ENCODE data around the gene SH3TC1.

The SH3TC1 gene

DNA sequence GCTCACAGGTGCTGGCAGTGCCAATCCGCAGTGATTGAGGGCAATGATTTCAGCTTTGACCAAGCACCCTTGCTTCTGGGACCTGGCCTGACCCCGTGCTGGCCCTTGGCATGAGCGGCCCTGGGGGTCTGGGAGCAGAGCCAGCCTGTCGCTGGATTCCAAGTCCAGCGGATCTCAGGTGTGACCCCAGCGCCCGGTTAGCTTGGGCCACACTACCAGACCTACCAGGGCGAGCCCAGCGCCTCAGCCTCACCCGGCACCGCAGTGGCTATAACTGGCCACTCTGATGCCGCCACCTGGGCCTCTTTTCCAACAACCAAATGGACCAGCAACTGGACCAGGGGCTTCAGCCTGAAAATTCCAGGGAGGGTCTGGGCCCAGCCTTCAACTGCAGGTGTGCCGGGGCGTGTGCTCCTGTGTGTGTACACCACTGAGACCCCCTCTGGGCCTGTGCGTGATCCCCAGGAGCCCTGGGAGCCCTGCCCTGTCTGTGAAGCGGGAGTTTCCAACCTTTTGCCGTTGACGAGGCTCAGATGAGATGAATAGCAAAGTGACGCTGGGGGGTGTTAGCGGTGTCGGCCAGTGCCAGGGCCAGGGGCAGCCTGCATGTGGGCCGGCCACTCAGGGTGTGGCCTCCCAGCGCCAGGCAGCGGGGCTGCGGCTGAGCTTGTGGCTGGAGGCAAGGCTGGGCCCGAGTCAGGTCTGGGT, 658 bp downstream of the SH3TC1 start:
- no peaks in the 10 kb centered on the region for H3K9me3 Mint-ChIP-seq
- H3K36me3 Mint-ChIP-seq, result no peaks in the 10 kb centered on the region
- H3K27me3 Mint-ChIP-seq, result no peaks in the 10 kb centered on the region
- peak overlapping the region; percentile 65 for H3K27ac Mint-ChIP-seq
- peak overlapping the region; percentile 90 for H3K4me3 Mint-ChIP-seq
- peaks cover 45% of the 10 kb centered on the region for H3K4me1 Mint-ChIP-seq

DNA sequence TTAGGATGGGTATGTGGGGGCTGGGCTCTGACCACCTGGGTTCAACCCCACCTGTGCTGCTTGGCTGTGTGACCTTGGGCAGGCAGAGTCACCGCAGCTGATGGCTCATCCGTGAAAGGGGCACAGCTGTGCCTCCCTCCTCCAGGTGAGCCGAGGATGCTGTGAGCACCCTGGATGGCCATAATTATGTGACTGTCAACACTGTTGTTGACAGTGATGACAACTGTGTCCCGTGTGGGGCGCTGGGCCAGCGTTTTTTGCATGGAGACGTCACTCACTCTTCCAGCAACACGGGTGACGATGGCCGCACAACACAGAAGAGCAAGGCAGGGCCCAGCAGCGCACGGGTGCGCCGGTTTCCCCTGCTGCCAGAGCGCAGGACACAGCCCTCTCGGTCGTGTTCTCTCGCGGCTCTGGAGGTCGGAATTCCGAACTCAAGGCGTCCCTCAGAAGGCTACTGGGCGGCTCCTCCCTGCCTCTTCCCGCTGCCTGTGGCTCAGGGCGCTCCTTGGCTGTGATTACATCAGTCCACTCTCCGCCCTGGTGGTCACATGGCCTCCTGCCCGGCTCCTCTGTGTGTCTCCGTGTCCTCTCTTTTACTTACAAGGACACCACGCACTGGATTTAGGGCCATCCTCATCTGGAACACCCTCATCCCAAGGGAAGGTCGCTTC, 1.3 kb downstream of the SH3TC1 start:
- peaks cover 45% of the 10 kb centered on the region for H3K4me1 Mint-ChIP-seq
- no peaks in the 10 kb centered on the region for H3K9me3 Mint-ChIP-seq
- no peaks in the 10 kb centered on the region for H3K36me3 Mint-ChIP-seq
- H3K27me3 Mint-ChIP-seq, result no peaks in the 10 kb centered on the region
- peak overlapping the region; percentile 79 for H3K27ac Mint-ChIP-seq
- peak overlapping the region; percentile 90 for H3K4me3 Mint-ChIP-seq

DNA sequence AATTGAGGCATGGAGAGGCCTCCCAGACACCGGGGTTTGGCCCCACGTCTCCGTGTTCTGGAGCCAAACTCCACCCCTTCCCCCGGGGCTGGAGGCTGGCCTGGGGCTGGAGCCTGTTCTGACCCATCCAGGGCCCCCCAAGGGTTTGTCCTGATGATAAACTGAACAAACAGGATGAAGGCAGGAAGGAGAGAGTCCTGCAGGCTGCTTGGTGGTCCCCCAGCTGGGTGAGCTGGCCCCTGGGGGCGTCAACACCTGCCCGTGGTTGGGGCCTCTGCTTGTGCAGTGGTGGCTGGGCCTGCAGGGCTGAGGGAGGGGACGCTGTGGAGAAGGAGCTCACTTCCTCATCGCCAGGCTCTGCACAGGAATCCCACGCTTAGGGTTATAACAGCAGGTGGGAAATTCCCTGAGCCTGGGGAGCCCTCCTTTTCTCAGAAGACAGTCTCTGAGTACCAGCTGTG, 2.3 kb downstream of the SH3TC1 start:
- Mint-ChIP-seq H3K4me3 (peak overlapping the region; percentile 90), H3K27ac (peak overlapping the region; percentile 85), H3K27me3 (no peaks in the 10 kb centered on the region), H3K9me3 (no peaks in the 10 kb centered on the region), H3K36me3 (no peaks in the 10 kb centered on the region), H3K4me1 (peaks cover 45% of the 10 kb centered on the region)

DNA sequence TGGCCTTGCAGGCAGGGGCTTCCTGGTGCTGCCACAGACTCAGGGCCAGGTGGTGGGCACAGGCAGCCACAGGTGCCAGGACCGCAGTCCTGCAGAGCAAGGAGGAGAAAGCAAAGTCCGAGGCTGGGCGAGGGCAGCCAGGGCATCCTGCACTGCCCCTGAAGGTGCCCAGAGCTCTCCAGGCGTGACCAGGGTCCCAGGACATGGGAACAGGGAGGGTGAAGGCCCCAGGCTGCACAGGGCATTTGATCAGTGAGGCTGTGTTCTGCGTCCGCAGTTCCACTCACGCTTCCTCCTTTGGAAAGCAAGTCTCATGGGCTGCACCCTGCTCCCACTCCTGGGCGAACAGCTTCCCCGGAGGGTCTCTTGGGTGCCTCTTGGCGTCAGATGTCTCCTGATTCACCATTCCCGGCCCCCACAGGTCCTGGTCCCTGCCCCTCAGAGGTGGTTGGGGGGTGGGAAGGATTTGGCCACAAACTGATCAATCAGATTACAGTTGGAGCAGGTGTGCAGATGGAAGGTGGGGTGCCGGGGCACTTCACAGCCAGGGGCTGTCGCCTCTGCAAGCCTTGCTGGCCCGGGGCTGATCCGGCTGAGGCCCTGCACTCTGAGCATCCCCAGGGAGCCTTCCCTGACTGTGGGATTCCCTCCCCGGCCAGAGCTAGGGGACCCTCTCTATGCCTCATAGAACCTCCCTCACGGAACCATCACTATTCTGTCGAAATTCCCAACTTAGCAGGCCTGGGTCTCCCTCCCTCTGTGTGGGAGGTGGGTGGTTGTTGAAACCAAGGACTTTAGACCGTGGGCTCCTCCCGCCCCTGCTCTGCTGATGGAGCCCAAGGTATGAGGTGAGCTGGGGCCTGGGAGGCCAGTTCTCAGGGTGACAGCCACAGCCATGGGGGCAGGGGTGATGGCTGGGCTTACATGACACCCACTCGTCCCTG, 3.3 kb downstream of the SH3TC1 start:
- no peak overlapping the region for H3K4me3 Mint-ChIP-seq
- no peaks in the 10 kb centered on the region for H3K36me3 Mint-ChIP-seq
- no peak overlapping the region for H3K27ac Mint-ChIP-seq
- H3K27me3 Mint-ChIP-seq, result no peaks in the 10 kb centered on the region
- peaks cover 45% of the 10 kb centered on the region for H3K4me1 Mint-ChIP-seq
- no peaks in the 10 kb centered on the region for H3K9me3 Mint-ChIP-seq

DNA sequence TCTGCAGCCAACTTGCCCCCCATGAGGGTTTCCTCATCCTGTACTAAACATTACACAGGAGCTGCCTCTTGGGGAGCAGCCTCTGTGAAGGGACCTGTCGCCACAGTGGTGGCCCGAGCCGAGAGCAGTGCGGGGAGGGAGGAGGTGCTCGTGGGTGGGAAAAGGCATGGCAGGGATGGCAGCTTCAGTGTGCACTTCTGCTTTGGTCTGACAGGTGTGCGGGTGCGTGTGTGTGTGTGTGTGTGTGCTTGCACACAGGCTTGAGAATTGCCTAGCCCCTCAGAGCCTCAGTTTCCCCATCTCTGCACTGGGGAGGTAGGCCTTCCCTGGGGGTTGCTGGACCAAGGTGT, 3.9 kb downstream of the SH3TC1 start:
- H3K9me3 Mint-ChIP-seq, result no peaks in the 10 kb centered on the region
- H3K27ac Mint-ChIP-seq, result no peak overlapping the region
- H3K27me3 Mint-ChIP-seq, result no peaks in the 10 kb centered on the region
- H3K36me3 Mint-ChIP-seq, result no peaks in the 10 kb centered on the region
- peaks cover 45% of the 10 kb centered on the region for H3K4me1 Mint-ChIP-seq
- H3K4me3 Mint-ChIP-seq, result no peak overlapping the region

DNA sequence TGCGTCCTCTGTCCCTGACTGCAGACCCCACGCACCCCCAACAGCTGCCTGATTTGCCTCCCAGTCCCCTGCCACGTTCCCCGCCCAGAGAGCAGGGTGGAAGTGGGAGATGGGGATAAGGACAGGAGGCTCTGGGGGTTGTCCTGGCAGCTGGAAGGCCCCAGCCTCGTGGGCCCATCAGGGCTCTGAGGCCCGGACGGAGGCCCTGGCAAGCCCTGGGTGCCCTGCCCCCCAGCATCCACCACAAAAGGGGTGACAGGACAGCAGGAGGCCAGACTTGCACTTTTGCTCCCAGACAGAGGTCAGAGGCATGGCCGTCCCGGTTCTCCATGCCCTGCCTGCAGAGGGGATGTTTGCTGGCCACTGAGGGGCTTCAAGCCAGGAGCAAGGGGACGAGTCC, 4.7 kb downstream of the SH3TC1 start:
- no peak overlapping the region for H3K27ac Mint-ChIP-seq

DNA sequence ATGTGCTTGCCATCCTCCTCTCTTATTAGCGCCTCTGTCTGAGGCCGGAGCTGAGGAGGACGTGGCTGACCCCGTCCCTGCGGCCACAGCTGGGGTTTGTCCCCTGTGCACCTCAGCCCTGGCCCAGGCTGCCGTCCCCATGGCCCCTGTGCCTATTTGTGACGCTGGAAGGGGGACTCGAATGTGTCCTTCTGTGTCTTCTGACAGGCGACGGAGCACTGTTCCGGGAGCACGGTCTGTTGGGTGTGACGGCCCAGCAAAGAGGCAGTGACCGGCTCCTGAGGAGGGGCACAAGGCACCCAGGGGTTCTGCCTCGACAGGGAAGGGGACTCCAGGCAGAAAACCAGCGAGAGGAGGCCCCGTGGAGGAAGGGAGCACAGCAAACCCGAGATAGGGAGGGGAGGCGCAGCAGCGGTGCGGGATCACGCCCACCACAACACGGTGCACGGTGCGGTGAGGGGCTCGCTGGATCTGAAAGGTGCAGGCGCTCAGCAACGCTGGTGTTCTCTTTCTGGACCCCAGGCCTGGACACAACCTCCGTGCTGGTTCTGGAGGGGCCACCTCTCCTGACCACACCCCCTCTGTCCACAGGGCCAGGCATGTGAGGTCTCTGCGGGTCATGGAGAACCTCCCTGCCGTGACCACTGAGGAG, 5.6 kb downstream of the SH3TC1 start:
- Mint-ChIP-seq H3K36me3 (peaks cover 2% of the 10 kb centered on the region), H3K4me3 (no peak overlapping the region), H3K9me3 (no peaks in the 10 kb centered on the region), H3K27me3 (no peaks in the 10 kb centered on the region), H3K27ac (no peak overlapping the region), H3K4me1 (peaks cover 32% of the 10 kb centered on the region)

More for the DNA sequence above, 4.7 kb downstream of the SH3TC1 start:
- no peaks in the 10 kb centered on the region for H3K27me3 Mint-ChIP-seq
- H3K4me3 Mint-ChIP-seq, result no peak overlapping the region
- peaks cover 37% of the 10 kb centered on the region for H3K4me1 Mint-ChIP-seq
- no peaks in the 10 kb centered on the region for H3K36me3 Mint-ChIP-seq
- H3K9me3 Mint-ChIP-seq, result no peaks in the 10 kb centered on the region

DNA sequence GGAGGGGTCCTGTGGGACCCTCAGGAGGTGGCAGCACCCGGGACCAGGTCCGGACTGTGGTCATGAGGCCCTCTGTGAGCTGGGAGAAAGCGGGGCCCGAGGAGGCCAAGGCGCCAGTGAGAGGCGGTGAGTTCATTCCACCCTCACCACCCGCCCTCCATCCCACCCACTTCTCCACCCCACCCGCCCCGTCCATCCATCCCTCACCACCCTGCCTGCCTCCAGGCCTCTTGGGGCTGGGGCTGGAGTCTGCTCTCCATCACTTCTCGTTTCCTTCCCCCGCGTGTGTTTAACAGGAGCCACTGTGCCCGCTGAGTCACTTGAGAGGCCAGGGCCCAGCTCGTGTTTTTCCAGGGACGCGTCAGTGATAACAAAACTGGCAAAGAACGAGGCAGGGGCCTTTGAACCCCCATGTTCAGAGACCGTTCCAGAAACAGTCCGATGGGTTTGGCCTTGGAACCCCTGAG, 6.2 kb downstream of the SH3TC1 start:
- Mint-ChIP-seq H3K4me3 (no peak overlapping the region), H3K36me3 (peaks cover 2% of the 10 kb centered on the region), H3K27ac (no peak overlapping the region), H3K9me3 (no peaks in the 10 kb centered on the region), H3K27me3 (no peaks in the 10 kb centered on the region), H3K4me1 (peaks cover 27% of the 10 kb centered on the region)

DNA sequence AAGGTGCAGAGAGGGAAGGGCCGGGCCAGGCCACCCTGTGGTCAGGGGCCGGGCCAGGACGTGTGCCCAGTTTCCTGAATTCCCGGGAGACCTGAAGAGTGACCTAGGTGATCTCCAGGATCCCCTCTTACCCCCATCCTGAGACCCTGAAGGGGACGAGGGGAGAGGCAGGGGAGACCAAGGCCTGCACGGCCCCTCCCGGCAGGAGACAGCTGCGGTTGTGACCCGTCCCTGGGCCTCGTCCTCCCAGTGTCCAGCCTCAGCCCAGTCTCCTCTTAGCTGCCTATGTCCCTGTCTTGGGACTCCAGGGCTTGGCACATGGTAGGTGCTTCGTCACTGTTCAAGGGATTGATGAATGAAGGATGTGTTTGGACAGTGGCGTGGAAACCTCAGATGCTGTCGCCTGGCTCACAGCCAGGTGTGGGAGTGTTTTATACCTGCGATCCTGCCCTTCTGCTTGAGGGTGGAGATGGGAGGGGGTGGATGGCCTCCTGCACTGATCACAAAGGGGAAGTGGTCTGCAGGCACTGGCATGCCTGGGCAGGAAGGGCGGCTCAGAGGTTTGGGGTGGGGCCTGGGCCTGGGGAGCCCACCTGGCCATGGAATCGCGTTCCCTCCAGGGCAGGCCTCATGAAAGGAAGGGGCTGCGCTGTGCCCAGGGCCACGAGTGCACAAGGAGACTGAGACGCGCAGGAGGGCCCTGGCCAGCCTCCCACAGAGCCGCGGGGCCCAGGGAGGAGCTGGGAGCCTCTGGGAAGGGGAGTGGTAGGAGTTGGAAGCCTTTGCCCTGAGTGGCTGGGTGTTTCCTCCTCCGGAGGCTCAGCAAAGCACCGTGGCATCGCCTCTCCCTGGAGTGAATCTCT, 6.9 kb downstream of the SH3TC1 start:
- peaks cover 2% of the 10 kb centered on the region for H3K36me3 Mint-ChIP-seq
- H3K4me3 Mint-ChIP-seq, result no peak overlapping the region
- H3K27me3 Mint-ChIP-seq, result no peaks in the 10 kb centered on the region
- peaks cover 20% of the 10 kb centered on the region for H3K4me1 Mint-ChIP-seq
- H3K9me3 Mint-ChIP-seq, result no peaks in the 10 kb centered on the region
- H3K27ac Mint-ChIP-seq, result no peak overlapping the region

DNA sequence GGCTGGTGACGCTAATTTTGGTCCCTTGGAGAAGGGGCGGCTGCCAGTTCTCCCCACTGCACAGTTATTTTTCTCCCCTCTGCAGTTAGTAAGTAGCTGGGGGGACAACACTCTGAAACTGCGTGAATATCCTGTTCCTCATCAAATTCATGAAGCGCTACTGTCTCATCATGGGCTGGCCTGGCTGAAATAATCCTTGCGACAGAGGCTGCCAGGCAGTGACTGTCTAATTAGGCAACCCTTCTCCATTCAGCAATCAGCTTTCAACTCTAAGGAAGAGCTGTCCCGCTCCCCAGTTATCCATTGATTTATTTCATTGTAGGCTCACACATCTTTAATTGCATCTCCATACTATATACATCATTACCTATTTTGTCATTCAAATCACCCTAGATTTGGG, 8.2 kb downstream of the SH3TC1 start:
- H3K4me3 Mint-ChIP-seq, result no peak overlapping the region
- peaks cover 9% of the 10 kb centered on the region for H3K4me1 Mint-ChIP-seq
- no peak overlapping the region for H3K27ac Mint-ChIP-seq
- H3K27me3 Mint-ChIP-seq, result no peaks in the 10 kb centered on the region
- peaks cover 2% of the 10 kb centered on the region for H3K36me3 Mint-ChIP-seq
- no peaks in the 10 kb centered on the region for H3K9me3 Mint-ChIP-seq

DNA sequence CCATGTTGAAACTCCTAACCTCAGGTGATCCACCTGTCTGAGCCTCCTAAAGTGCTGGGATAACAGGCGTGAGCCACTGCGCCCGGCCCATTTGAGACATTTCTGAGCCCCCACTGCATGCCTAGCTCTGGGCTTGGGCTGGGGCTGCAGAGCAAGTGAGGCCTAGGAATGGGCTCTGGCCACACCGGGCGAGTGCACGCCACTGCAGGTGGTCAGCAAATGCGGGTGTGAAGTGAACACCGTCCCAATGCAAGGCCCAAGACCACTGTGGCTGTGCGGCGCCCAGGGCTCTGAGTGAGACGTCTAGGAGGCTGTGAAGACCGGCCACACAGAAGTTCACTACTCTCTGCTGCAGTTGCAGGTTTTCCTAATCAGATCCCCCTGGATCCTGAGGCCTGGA, 9.5 kb downstream of the SH3TC1 start:
- Mint-ChIP-seq H3K27ac (no peak overlapping the region), H3K4me1 (peaks cover 5% of the 10 kb centered on the region), H3K9me3 (no peaks in the 10 kb centered on the region)

DNA sequence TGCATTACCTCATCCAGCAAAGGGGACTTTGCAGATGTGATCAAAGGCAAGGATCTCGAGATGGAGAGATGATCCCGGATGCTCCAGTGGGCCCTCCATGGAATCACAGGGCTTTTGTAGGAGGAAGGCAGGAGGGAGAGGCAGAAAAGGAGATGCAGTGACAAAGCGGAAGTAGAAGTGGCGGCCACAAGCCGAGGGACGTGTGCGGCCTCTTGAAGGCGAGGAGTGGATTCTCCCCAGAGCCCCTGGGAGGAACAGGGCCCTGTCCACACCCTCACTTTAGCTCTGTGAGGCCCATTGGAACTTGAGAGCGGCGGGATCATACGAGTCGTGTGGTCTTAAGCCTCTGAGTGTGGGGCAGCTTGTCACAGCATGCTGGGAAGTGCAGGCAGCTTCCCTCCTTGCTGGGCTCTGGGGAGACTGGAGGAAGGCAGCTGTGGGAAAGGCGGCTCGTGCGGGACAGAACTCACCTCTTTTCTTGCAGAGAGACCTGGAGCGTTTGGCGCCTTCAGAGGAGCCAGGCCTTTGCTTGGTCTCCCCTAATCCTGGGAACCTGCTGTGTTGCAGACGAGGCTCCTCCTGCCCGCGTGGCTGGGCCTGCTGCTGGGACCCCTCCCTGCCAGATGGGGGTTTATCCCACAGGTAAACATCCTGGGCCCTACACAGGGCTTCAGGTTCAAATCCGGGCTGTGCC, 10.2 kb downstream of the SH3TC1 start:
- Mint-ChIP-seq H3K4me1 (peaks cover 4% of the 10 kb centered on the region), H3K9me3 (no peaks in the 10 kb centered on the region), H3K36me3 (peaks cover 2% of the 10 kb centered on the region), H3K27ac (no peak overlapping the region), H3K27me3 (no peaks in the 10 kb centered on the region), H3K4me3 (no peak overlapping the region)

More for the DNA sequence above, 9.5 kb downstream of the SH3TC1 start:
- H3K4me3 Mint-ChIP-seq, result no peak overlapping the region
- no peaks in the 10 kb centered on the region for H3K27me3 Mint-ChIP-seq
- peaks cover 2% of the 10 kb centered on the region for H3K36me3 Mint-ChIP-seq

DNA sequence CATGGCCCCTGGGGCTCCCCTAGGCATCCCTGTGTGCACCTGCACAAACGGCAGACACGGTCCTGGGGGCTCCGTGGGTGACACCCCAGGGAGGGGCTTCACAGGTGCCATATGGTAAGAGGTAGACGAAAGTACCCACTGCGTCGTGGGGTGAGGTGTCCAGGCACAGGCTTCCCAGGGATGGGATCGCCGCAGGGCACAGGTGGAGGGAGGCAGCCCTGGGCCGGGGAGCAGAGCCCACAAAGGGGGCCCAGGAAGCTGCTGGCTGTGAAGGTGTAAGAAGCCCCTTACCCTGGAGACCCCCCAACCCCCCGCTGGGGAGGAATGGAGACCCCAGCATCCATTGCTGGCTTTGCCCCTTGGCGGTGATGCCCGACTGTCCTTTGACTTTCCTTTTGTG, 10.9 kb downstream of the SH3TC1 start:
- H3K9me3 Mint-ChIP-seq, result no peaks in the 10 kb centered on the region
- no peak overlapping the region for H3K4me3 Mint-ChIP-seq
- H3K27me3 Mint-ChIP-seq, result no peaks in the 10 kb centered on the region
- H3K4me1 Mint-ChIP-seq, result no peaks in the 10 kb centered on the region
- no peak overlapping the region for H3K27ac Mint-ChIP-seq
- H3K36me3 Mint-ChIP-seq, result peaks cover 2% of the 10 kb centered on the region

DNA sequence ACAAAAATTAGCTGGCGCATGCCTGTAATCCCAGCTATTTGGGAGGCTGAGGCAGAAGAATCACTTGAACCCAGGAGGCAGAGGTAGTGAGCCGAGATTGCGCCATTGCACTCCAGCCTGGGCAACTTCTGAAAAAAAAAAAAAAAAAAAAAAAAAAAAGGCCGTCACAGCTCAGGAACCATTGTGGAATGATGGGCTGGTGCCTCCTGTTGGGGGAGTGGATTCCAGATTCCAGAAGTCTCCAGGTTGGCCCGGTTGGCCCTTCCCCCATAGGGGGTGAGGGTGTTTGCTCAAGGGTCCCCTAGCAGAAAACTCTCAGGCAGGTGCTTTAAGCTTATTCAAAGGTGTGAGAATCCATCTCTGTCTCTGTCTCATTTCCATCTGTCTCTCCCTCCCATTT, 11.5 kb downstream of the SH3TC1 start:
- no peak overlapping the region for H3K27ac Mint-ChIP-seq
- H3K9me3 Mint-ChIP-seq, result no peaks in the 10 kb centered on the region
- H3K36me3 Mint-ChIP-seq, result peaks cover 2% of the 10 kb centered on the region
- no peaks in the 10 kb centered on the region for H3K27me3 Mint-ChIP-seq
- H3K4me3 Mint-ChIP-seq, result no peak overlapping the region
- no peaks in the 10 kb centered on the region for H3K4me1 Mint-ChIP-seq

Measured in activated naive CD4-positive, alpha-beta T cell treated with anti-CD3 and anti-CD28 coated beads, Interleukin-2, amount 50 U/mL, for 24 hours (primary cell).